C4-2B (cell line): ENCODE measurements around the gene DACT3.

Experiments used
- CTCF ChIP-seq: fragments of 450-650 bp; conservative IDR thresholded peaks from 2 replicates; pipeline ENCODE4 v1.5.1; 2017; ENCODE audit warnings: mild to moderate bottlenecking
- ZFX ChIP-seq: fragments of 450-650 bp; IDR thresholded peaks from 2 replicates; pipeline ENCODE4 v1.6.1; 2017

- TF ChIP-seq CTCF = no peak
- no peak for TF ChIP-seq ZFX
Measured at GRCh38 chr19:46610851-46611770, 49.9 kb downstream of the DACT3 start.
